Colonic mucosa (tissue), 4 donors: ENCODE data around the gene GABRG3. TPM values are rescaled to one million over a fixed set of nuclear protein-coding genes. Genes with fewer than 3 reads are reported as not detected.
"Not testable (repeated sequence)": the region's sequence is repeated elsewhere in the genome, so short reads cannot be mapped to it uniquely, and the experiment has no call there.

Experiments used
- DNase-seq: peaks from one replicate; pipeline ENCODE4 v3.0.0-alpha.2; 2020
- H3K27ac ChIP-seq: fragments of 200-600 bp; one replicate; pipeline ENCODE4 v1.8.0; 2021
- H3K27me3 ChIP-seq: fragments of 200-600 bp; one replicate; pipeline ENCODE4 v1.8.0; 2021
- H3K36me3 ChIP-seq: fragments of 200-600 bp; one replicate; pipeline ENCODE4 v1.8.0; 2021
- H3K4me1 ChIP-seq: fragments of 200-600 bp; one replicate; pipeline ENCODE4 v1.8.0; 2021; ENCODE audit warnings: mild to moderate bottlenecking
- H3K4me3 ChIP-seq: fragments of 200-600 bp; one replicate; pipeline ENCODE4 v1.8.0; 2021
- H3K9ac ChIP-seq, 2 donors: one replicate each; pipeline ENCODE4 v1.7.0; 2013; ENCODE audit warnings: control low read depth in 2 of 2, low read depth in 2 of 2, low read length in 2 of 2
- H3K9me3 ChIP-seq: fragments of 200-600 bp; one replicate; pipeline ENCODE4 v1.8.0; 2021
- intact Hi-C: fragments of 100-400 bp; cut with DNase I; formaldehyde crosslinking; loops from one replicate; pipeline ENCODE4 v1.14.1; 2022
- total RNA-seq, 2 donors: library from RNA; stranded (reverse); fragmentation: NEBNext Ultra II Directional in 1 of 2; extraction: Animal tissue kit (Norgen Biotek cat#: 25700) in 1 of 2; gene quantifications; one replicate each; pipeline ENCODE4 v1.2.1, GENCODE V29; 2021
- TF ChIP-seq, protein P1 (sequence below): fragments of 200-600 bp; IDR thresholded peaks from one replicate; pipeline ENCODE4 v1.8.0; 2022; ENCODE audit warnings: antibody characterized with exemption, mild to moderate bottlenecking
- donor health status: healthy.
- donor health status: DM: no; HTN: no; CAD: no.
- donor health status: DM: no; HTN: no; CAD: no.

GABRG3 gene
- total RNA-seq, 2 donors from 2014 or later, result not detected

DNA sequence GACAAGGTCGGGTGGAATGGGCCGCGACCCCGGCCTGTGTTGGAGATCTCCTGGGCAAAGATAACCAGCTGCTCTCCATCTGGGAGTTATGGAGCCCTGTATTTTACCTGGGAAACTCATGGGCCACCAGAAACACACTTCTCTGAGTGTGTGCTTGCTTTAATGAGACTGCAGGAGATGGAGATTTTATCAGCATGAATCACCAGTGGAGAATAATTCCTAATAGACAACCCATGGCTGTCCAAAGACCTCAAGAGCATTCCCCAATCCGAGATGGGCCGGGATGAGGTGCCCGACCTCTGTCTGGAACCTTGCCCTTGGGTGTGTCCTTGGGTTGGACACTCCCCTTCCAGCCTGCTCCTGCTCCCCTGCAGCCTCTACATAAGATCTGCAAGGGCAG lies 389.3 kb downstream of the GABRG3 start:
- no peaks in the 10 kb centered on the region for H3K36me3 ChIP-seq
- intact Hi-C loops, result no loop called here

DNA sequence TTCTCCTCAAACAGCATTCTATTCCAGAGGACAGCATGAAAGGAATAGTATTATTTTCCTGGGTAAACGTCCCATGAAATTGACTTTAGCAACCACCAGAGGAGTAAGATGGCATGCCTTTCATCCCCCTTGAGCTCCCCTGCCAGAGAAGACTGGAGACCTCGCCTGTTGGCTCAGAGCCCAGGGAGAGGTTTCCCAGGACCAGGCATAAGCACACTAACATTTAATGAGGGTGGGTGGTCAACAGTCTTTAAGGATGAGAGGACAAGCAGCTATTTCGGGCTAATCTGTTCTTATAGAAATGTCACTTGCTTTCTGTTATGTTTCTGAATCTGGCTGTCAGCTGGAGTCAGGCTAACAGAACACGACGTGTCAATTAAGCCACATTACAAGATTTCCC lies 390.5 kb downstream of the GABRG3 start:
- Histone ChIP-seq H3K27ac (no peak overlapping the region), H3K4me3 (no peak overlapping the region), H3K9ac (no peak overlapping the region), H3K9me3 (no peaks in the 10 kb centered on the region), H3K4me1 (no peaks in the 10 kb centered on the region), H3K36me3 (no peaks in the 10 kb centered on the region), H3K27me3 (no peaks in the 10 kb centered on the region)
- intact Hi-C loops, result no loop called here
- TF ChIP-seq, protein P1, sequence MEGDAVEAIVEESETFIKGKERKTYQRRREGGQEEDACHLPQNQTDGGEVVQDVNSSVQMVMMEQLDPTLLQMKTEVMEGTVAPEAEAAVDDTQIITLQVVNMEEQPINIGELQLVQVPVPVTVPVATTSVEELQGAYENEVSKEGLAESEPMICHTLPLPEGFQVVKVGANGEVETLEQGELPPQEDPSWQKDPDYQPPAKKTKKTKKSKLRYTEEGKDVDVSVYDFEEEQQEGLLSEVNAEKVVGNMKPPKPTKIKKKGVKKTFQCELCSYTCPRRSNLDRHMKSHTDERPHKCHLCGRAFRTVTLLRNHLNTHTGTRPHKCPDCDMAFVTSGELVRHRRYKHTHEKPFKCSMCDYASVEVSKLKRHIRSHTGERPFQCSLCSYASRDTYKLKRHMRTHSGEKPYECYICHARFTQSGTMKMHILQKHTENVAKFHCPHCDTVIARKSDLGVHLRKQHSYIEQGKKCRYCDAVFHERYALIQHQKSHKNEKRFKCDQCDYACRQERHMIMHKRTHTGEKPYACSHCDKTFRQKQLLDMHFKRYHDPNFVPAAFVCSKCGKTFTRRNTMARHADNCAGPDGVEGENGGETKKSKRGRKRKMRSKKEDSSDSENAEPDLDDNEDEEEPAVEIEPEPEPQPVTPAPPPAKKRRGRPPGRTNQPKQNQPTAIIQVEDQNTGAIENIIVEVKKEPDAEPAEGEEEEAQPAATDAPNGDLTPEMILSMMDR, result no peak
- DNase-seq, result no peak

More for the DNA sequence above, 389.3 kb downstream of the GABRG3 start:
- Histone ChIP-seq H3K27me3 (no peaks in the 10 kb centered on the region), H3K4me1 (no peaks in the 10 kb centered on the region), H3K4me3 (no peak overlapping the region), H3K9me3 (no peaks in the 10 kb centered on the region), H3K27ac (no peak overlapping the region), H3K9ac (no peak overlapping the region)
- TF ChIP-seq, protein P1, result no peak
- DNase-seq, result no peak

DNA sequence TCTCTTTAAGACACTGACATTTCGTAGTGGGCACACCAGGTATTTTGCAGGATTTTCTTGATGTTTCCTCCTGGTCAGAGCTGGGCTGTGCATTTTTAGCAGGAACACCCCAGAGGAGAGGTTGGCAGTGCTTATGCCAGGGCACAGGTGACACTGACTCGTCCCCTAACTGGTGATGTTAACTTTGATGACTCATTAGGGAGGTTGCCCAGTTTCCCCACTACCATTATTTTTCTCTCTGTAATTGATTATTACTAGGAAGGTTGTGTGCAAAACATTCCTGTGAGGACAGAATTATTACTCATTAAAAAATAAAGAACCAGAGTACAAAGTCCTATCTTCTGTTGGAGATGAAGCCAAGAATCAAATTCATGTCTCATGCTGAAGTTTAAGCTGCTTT lies 394.5 kb downstream of the GABRG3 start:
- Histone ChIP-seq H3K27me3 (no peaks in the 10 kb centered on the region), H3K4me1 (no peaks in the 10 kb centered on the region), H3K36me3 (no peaks in the 10 kb centered on the region), H3K9ac (no peak overlapping the region), H3K4me3 (no peak overlapping the region), H3K9me3 (no peaks in the 10 kb centered on the region), H3K27ac (no peak overlapping the region)
- TF ChIP-seq, protein P1, result no peak
- DNase-seq, result no peak
- intact Hi-C loops, result no loop called here

DNA sequence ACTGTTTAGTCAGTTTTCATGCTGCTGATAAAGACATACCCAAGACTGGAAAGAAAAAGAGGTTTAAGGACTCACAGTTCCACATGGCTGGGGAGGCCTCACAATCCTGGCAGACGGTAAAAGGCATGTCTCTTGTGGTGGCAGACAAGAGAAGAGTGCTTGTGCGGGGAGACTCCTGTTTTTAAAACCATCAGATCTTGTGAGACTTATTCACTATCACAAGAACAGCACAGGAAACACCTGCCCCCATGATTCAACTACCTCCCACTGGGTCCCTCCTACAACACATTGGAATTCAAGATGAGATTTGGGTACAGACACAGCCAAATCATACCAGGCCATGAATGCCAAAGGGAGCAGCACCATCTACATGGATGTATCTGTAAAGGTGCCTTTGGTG lies 406.4 kb downstream of the GABRG3 start:
- H3K27me3 ChIP-seq, H3K27ac ChIP-seq, H3K9ac ChIP-seq, DNase-seq, intact Hi-C loops, H3K4me3 ChIP-seq, H3K9me3 ChIP-seq, H3K4me1 ChIP-seq, H3K36me3 ChIP-seq: not testable (repeated sequence)

DNA sequence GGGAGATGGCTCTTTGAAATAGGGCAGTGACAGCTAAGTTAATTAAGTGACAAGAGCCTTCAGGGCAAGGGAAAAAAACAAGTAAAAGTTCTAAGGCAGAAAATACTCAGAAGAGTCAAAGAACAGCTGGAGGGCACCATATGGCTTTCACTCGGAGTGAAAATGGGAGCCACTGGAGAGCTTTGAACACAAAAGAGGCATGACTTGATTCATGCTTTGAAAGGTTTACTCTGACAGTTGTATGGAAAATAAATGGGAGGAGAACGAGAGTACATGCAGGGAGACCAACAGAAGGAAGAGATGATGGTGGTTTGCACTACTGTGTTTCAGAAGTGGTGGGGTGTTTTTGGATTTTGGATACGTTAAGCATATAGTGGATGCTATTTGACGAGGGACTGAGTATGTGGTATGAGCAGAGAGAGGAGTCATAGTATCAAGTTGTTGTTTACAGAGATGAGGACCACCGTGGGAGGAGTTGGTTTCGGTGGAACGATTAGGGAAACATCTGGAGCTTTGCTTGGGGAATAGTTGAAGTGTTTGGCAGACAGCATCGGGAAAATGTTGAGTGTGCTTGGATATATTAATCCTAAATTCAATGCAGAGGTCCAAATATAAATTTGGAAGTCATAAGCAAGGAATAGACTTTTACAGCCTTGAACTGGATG lies 411.5 kb downstream of the GABRG3 start:
- TF ChIP-seq, protein P1, result no peak
- DNase-seq, result no peak
- no peaks in the 10 kb centered on the region for H3K9me3 ChIP-seq
- no peak overlapping the region for H3K9ac ChIP-seq
- H3K36me3 ChIP-seq, result no peaks in the 10 kb centered on the region
- no peak overlapping the region for H3K27ac ChIP-seq
- intact Hi-C loops, result no loop called here
- no peaks in the 10 kb centered on the region for H3K4me1 ChIP-seq
- no peak overlapping the region for H3K4me3 ChIP-seq
- no peaks in the 10 kb centered on the region for H3K27me3 ChIP-seq

DNA sequence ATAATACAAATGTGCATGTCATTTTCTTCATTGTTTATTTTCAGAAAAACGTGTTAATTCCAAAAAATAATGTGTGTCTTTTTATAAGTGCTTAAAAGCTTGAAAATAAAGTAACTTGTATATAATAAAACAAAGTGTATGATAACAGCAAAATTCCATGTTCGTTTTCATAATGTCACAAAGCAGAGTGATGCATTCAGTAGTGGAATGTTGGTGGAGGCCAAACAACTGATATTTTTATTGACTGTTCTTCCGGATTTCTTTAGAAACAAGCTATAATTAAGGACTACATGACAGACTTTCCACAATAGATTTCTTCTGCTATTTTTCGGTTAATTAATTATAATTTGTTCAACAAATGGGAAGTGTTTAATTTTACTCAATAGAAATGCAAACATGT lies 412.7 kb downstream of the GABRG3 start:
- no peak overlapping the region for H3K27ac ChIP-seq
- DNase-seq, result no peak
- no peaks in the 10 kb centered on the region for H3K4me1 ChIP-seq
- H3K9ac ChIP-seq, result no peak overlapping the region
- H3K9me3 ChIP-seq, result no peaks in the 10 kb centered on the region
- H3K36me3 ChIP-seq, result no peaks in the 10 kb centered on the region
- TF ChIP-seq, protein P1, result no peak
- intact Hi-C loops, result no loop called here
- H3K27me3 ChIP-seq, result no peaks in the 10 kb centered on the region
- no peak overlapping the region for H3K4me3 ChIP-seq
